Measurements from ENCODE around the gene ZACN.

Gene ZACN

GRCh38 chr17:76106703-76107102 lies 27.7 kb downstream of the ZACN start:
- no peak for DNase-seq

- DNase-seq: no peak
Measured at GRCh38 chr17:76107509-76107908, 28.5 kb downstream of the ZACN start.

- DNase-seq: no peak
Measured at GRCh38 chr17:76111956-76112355, 33.0 kb downstream of the ZACN start.

GRCh38 chr17:76115138-76115754 lies 36.3 kb downstream of the ZACN start:
- DNase-seq: no peak

GRCh38 chr17:76119409-76120371 lies 40.7 kb downstream of the ZACN start:
- no peak for DNase-seq

GRCh38 chr17:76120658-76121008 lies 41.7 kb downstream of the ZACN start:
- DNase-seq: no peak

GRCh38 chr17:76121932-76122430 lies 43.0 kb downstream of the ZACN start:
- no peak for DNase-seq

- DNase-seq: no peak
Measured at GRCh38 chr17:76122431-76123190, 43.6 kb downstream of the ZACN start.

- no peak for DNase-seq
Measured at GRCh38 chr17:76123191-76123499, 44.2 kb downstream of the ZACN start.

- DNase-seq: no peak
Measured at GRCh38 chr17:76123749-76124581, 45.0 kb downstream of the ZACN start.

GRCh38 chr17:76124582-76125390 lies 45.8 kb downstream of the ZACN start:
- DNase-seq: no peak

- no peak for DNase-seq
Measured at GRCh38 chr17:76125391-76125675, 46.4 kb downstream of the ZACN start.

GRCh38 chr17:76125922-76126321 lies 46.9 kb downstream of the ZACN start:
- DNase-seq: no peak

- no peak for DNase-seq
Measured at GRCh38 chr17:76130473-76130872, 51.5 kb downstream of the ZACN start.

GRCh38 chr17:76131051-76131691 lies 52.2 kb downstream of the ZACN start:
- no peak for DNase-seq

GRCh38 chr17:76131692-76132573 lies 53.0 kb downstream of the ZACN start:
- DNase-seq: no peak
